Activated CD8-positive, alpha-beta T cell treated with anti-CD3 and anti-CD28 coated beads for 36 hours (primary cell): Measurements from ENCODE around the gene SYNGAP1. TPM values are rescaled to one million over a fixed set of nuclear protein-coding genes. Genes with fewer than 3 reads are reported as not detected.
A peak's percentile ranks its signal among the peaks of the same experiment; 100 is the strongest.

Source experiments
- ATAC-seq: fragments of 200-7000 bp; cut with Tn5 transposase; one replicate; pipeline ENCODE4 v1.10.0; 2021; ENCODE audit warnings: mild to moderate bottlenecking, moderate library complexity
- CTCF ChIA-PET: fragments of 350-600 bp; sonication (Branson Sonifier 250); formaldehyde crosslinking; loops from one replicate; lab custom pipeline; 2021; ENCODE audit warnings: antibody characterized with exemption; lab: Charles Lee
- POLR2A ChIA-PET: fragments of 350-600 bp; sonication (Branson Sonifier 250); formaldehyde crosslinking; loops from one replicate; lab custom pipeline; 2021; ENCODE audit warnings: antibody characterized with exemption; lab: Charles Lee
- DNase-seq: peaks from one replicate; pipeline ENCODE4 v3.0.0-alpha.2; 2020
- H3K27ac Mint-ChIP-seq: one replicate; pipeline ENCODE4 v1.8.0; 2021; ENCODE audit warnings: mild to moderate bottlenecking, mixed read lengths
- H3K27me3 Mint-ChIP-seq: one replicate; pipeline ENCODE4 v1.8.0; 2021; ENCODE audit warnings: mixed read lengths
- H3K36me3 Mint-ChIP-seq: one replicate; pipeline ENCODE4 v1.8.0; 2021; ENCODE audit warnings: low read depth, mixed read lengths
- H3K4me1 Mint-ChIP-seq: one replicate; pipeline ENCODE4 v1.8.0; 2021; ENCODE audit warnings: low read depth, mixed read lengths
- H3K4me3 Mint-ChIP-seq: one replicate; pipeline ENCODE4 v1.8.0; 2021; ENCODE audit warnings: mild to moderate bottlenecking, moderate library complexity, mixed read lengths
- H3K9me3 Mint-ChIP-seq: one replicate; pipeline ENCODE4 v1.8.0; 2021; ENCODE audit warnings: mixed read lengths
- CTCF ChIP-seq: fragments of 200-600 bp; IDR thresholded peaks from one replicate; pipeline ENCODE4 v1.8.0; 2022; ENCODE audit warnings: antibody characterized with exemption, mild to moderate bottlenecking
- intact Hi-C: fragments of 100-400 bp; cut with micrococcal nuclease; formaldehyde crosslinking; loops from one replicate; pipeline ENCODE4 v1.10.0; 2022
- total RNA-seq, 2 experiments: library from RNA; stranded (reverse); gene quantifications; one replicate each; pipeline ENCODE4 v1.2.3, GENCODE V29; 2021

SYNGAP1 gene
- total RNA-seq, 2 experiments from 2014 or later: 57.9 to 67.0 TPM

GRCh38 chr6:33384581-33385020 is 35.3 kb upstream of the SYNGAP1 start:
- ChIA-PET CTCF (no interaction called here), POLR2A (interaction anchor here (0.7 kb wide), 1 partner anchor 111 kb away, joined by 3 read pairs; no protein-coding TSS in a partner anchor)
- H3K9me3 Mint-ChIP-seq: no peaks in the 10 kb centered on the region
- intact Hi-C loops: no loop called here
- no peak overlapping the region for H3K4me3 Mint-ChIP-seq
- DNase-seq (no peak), ATAC-seq (no peak)
- TF ChIP-seq CTCF: no peak
- H3K27me3 Mint-ChIP-seq: no peaks in the 10 kb centered on the region
- no peak overlapping the region for H3K27ac Mint-ChIP-seq
- H3K36me3 Mint-ChIP-seq: no peaks in the 10 kb centered on the region
- no peaks in the 10 kb centered on the region for H3K4me1 Mint-ChIP-seq

DNA sequence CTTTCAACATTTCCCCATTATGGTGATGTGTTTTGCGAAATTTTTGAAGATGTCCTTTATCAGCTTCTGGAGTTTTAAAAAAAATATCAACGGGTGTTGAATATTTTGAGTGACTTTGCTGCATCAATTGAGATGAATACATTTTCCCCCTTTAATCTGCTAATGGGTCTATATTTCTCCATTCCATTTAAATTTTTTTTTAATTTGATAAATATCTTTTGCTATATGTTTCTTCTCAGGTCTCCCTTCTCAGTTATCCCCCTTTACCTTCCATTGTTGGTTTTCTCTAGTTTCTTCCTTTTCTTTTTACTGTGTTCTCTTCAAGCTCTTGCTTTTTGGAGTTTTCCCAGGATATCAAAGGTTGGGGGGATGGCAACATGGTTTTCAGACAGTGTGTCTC is 29.7 kb upstream of the SYNGAP1 start:
- H3K4me3 Mint-ChIP-seq: peak overlapping the region; percentile 21
- CTCF ChIA-PET: interaction anchor here (0.8 to 2.2 kb wide), 17 partner anchors 16 to 190 kb away, joined by 3 to 11 read pairs (median 4); partner anchors contain the start of genes BAK1, PFDN6, RGL2 and ZBTB22
- H3K27ac Mint-ChIP-seq: peak overlapping the region; percentile 93
- H3K9me3 Mint-ChIP-seq: no peaks in the 10 kb centered on the region
- peaks cover 30% of the 10 kb centered on the region for H3K4me1 Mint-ChIP-seq
- POLR2A ChIA-PET: interaction anchor here (1.3 to 1.5 kb wide), 3 partner anchors 36 to 180 kb away, joined by 3 to 7 read pairs (median 6); no protein-coding TSS in a partner anchor
- TF ChIP-seq CTCF: no peak
- intact Hi-C loops: loop anchor here (5.0 kb wide), 1 partner anchor 37 kb away; no protein-coding TSS in a partner anchor
- no peaks in the 10 kb centered on the region for H3K27me3 Mint-ChIP-seq
- peaks cover 21% of the 10 kb centered on the region for H3K36me3 Mint-ChIP-seq
- no peak for ATAC-seq
- no peak for DNase-seq

- Mint-ChIP-seq H3K4me1 (peaks cover 35% of the 10 kb centered on the region), H3K27ac (peak overlapping the region; percentile 93), H3K36me3 (peaks cover 26% of the 10 kb centered on the region), H3K4me3 (peak overlapping the region; percentile 89), H3K9me3 (no peaks in the 10 kb centered on the region), H3K27me3 (no peaks in the 10 kb centered on the region)
- no peak for TF ChIP-seq CTCF
- CTCF ChIA-PET: interaction anchor here (0.7 to 2.2 kb wide), 33 partner anchors 9 to 321 kb away, joined by 3 to 11 read pairs (median 3); partner anchors contain the start of genes BAK1, CUTA, PFDN6 and RGL2
- DNase-seq: no peak
- ATAC-seq: no peak
- POLR2A ChIA-PET: interaction anchor here (0.5 to 2.5 kb wide), 8 partner anchors 10 to 553 kb away, joined by 3 to 9 read pairs (median 4); partner anchors contain the start of genes RGL2 and TAP2
- intact Hi-C loops: loop anchor here (1.0 to 5.0 kb wide), 2 partner anchors 19 to 36 kb away; no protein-coding TSS in a partner anchor
Measured at GRCh38 chr6:33390767-33391277, 29.0 kb upstream of the SYNGAP1 start.

DNA sequence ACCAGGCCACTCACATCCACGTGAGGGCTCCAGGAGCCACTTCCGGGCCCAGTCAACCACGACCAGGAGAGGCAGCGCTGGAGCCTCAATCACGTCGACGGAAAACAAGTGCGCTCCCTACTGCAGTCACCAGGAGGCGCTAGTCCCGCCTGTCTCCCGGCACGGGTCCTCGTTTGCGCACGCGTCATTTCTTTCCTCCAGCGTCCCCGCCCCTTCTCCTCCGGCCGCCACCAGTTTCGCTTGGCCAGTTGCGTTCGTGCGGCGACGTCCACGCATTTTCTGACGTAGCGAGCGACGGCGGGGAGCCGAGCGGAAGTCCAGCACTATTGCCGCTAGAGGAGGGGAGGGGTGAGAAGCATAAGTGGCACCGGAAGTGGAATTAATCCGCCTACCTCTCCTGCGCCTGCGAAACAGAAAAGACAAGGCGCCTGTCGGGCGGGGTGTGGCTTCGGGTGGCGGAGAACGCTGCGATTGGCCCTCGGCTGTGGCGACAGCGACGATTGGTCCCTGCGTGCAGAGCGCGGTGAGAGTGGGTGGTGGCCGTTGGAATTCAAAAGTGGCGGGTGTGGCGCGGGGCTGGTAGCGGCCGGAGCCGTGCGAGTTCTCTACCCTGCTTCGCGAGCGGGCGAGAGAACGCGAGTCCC is 28.5 kb upstream of the SYNGAP1 start, which contains the start of gene KIFC1:
Gene KIFC1, plus strand, starts transcription at position 546 of the 644 bp plus-strand sequence. CDS start 163 bp downstream, outside the sequence.
- peak; percentile 96 for TF ChIP-seq CTCF
- H3K4me3 Mint-ChIP-seq: peak within 1 kb of the TSS; percentile 89
- ChIA-PET CTCF (interaction anchor here (0.7 to 2.2 kb wide), 33 partner anchors 10 to 320 kb away, joined by 3 to 11 read pairs (median 3); partner anchors contain the start of genes B3GALT4, BAK1, CUTA and PFDN6), POLR2A (interaction anchor here (0.5 to 2.5 kb wide), 10 partner anchors 10 to 553 kb away, joined by 3 to 9 read pairs (median 4); partner anchors contain the start of genes RGL2, SYNGAP1 and TAP2)
- peaks cover 36% of the 10 kb centered on the region for H3K4me1 Mint-ChIP-seq
- no peaks in the 10 kb centered on the region for H3K27me3 Mint-ChIP-seq
- ATAC-seq (peak; percentile 91), DNase-seq (peak; percentile 99)
- peaks cover 29% of the 10 kb centered on the region for H3K36me3 Mint-ChIP-seq
- peak within 1 kb of the TSS; percentile 93 for H3K27ac Mint-ChIP-seq
- intact Hi-C loops: loop anchor here (1.0 to 5.0 kb wide), 2 partner anchors 19 to 36 kb away; no protein-coding TSS in a partner anchor
- H3K9me3 Mint-ChIP-seq: no peaks in the 10 kb centered on the region
